KOPT-K1 (cell line): ENCODE data around the gene GCM1.

Source experiments
- H3K27ac ChIP-seq: fragments of 200-600 bp; sonication (generic); 2 replicates; pipeline ENCODE4 v1.5.1; 2016; ENCODE audit warnings: antibody characterized with exemption, mild to moderate bottlenecking, low read depth, low read length; ENCODE audit not compliant: poor library complexity, severe bottlenecking
- H3K36me3 ChIP-seq: fragments of 200-600 bp; sonication (generic); 2 replicates; pipeline ENCODE4 v1.5.1; 2017; ENCODE audit warnings: antibody characterized with exemption, mild to moderate bottlenecking, low read length, moderate library complexity; ENCODE audit not compliant: insufficient read depth
- H3K9me3 ChIP-seq: fragments of 200-600 bp; sonication (generic); 2 replicates; pipeline ENCODE4 v1.5.1; 2017; ENCODE audit warnings: antibody characterized with exemption, low read length, mild to moderate bottlenecking; ENCODE audit not compliant: insufficient read depth, poor library complexity, severe bottlenecking

The GCM1 gene

GRCh38 chr6:53103993-53104675 lies 44.5 kb downstream of the GCM1 start:
- Histone ChIP-seq H3K9me3 (no peaks in the 10 kb centered on the region), H3K27ac (no peak overlapping the region), H3K36me3 (peaks cover 26% of the 10 kb centered on the region)

- Histone ChIP-seq H3K27ac (no peak overlapping the region), H3K36me3 (peaks cover 55% of the 10 kb centered on the region), H3K9me3 (no peaks in the 10 kb centered on the region)
These were observed 47.6 kb downstream of the GCM1 start for GRCh38 chr6:53101006-53101405.

- H3K9me3 ChIP-seq, result no peaks in the 10 kb centered on the region
- no peak overlapping the region for H3K27ac ChIP-seq
- H3K36me3 ChIP-seq, result peaks cover 59% of the 10 kb centered on the region
These were observed 48.1 kb downstream of the GCM1 start for GRCh38 chr6:53100561-53100960.

GRCh38 chr6:53095716-53096115 lies 52.9 kb downstream of the GCM1 start:
- H3K9me3 ChIP-seq, result no peaks in the 10 kb centered on the region
- H3K36me3 ChIP-seq, result peaks cover 89% of the 10 kb centered on the region
- no peak overlapping the region for H3K27ac ChIP-seq

- no peaks in the 10 kb centered on the region for H3K9me3 ChIP-seq
- H3K27ac ChIP-seq, result no peak overlapping the region
- peaks cover 93% of the 10 kb centered on the region for H3K36me3 ChIP-seq
These were observed 53.4 kb downstream of the GCM1 start for GRCh38 chr6:53095270-53095669.

- Histone ChIP-seq H3K27ac (no peak overlapping the region), H3K36me3 (peaks cover 93% of the 10 kb centered on the region), H3K9me3 (no peaks in the 10 kb centered on the region)
These were observed 58.1 kb downstream of the GCM1 start for GRCh38 chr6:53090576-53090975.

GRCh38 chr6:53089948-53090347 lies 58.7 kb downstream of the GCM1 start:
- Histone ChIP-seq H3K36me3 (peaks cover 92% of the 10 kb centered on the region), H3K27ac (no peak overlapping the region), H3K9me3 (no peaks in the 10 kb centered on the region)

- Histone ChIP-seq H3K27ac (no peak overlapping the region), H3K9me3 (no peaks in the 10 kb centered on the region), H3K36me3 (peaks cover 90% of the 10 kb centered on the region)
These were observed 62.3 kb downstream of the GCM1 start for GRCh38 chr6:53086302-53086701.

- H3K27ac ChIP-seq, result no peak overlapping the region
- peaks cover 93% of the 10 kb centered on the region for H3K36me3 ChIP-seq
These were observed 67.8 kb downstream of the GCM1 start for GRCh38 chr6:53080813-53081212.

More at GRCh38 chr6:53080813-53081212, 67.8 kb downstream of the GCM1 start:
- no peaks in the 10 kb centered on the region for H3K9me3 ChIP-seq
